ENCODE data around the gene BOD1L1.
"Not testable (repeated sequence)": the region's sequence is repeated elsewhere in the genome, so short reads cannot be mapped to it uniquely, and the experiment has no call there.

Gene BOD1L1

GRCh38 chr4:13560111-13560510 lies 67.4 kb downstream of the BOD1L1 start:
- not testable (repeated sequence) for DNase-seq (ENCODE audit: extremely low read depth in 1 of 2, low read depth in 1 of 2)

DNA sequence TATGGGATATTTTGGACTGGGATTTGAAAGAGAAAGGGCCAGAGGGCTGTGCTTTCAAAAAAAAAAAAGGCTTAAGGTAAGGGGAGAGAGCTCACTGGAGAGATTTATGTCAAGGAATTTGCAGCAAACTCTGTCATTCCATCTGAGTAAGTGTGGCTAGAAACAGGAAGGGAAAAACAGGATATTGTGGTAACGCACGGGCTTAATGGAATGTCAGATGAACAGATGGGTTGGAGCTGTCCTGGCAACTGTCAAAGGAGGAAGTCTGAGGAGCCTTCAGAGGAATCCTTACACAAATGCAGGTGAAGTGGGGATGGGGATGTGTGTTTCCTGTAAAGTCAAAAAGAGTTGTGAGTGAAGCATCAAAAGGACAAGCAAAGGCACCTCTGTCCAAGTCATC lies 68.1 kb downstream of the BOD1L1 start:
- DNase-seq (ENCODE audit: extremely low read depth in 1 of 2, low read depth in 1 of 2) = no peak

- DNase-seq (ENCODE audit: extremely low read depth in 1 of 2, low read depth in 1 of 2) = no peak
Measured at GRCh38 chr4:13558881-13559280, 68.6 kb downstream of the BOD1L1 start.

- no peak for DNase-seq (ENCODE audit: extremely low read depth in 1 of 2, low read depth in 1 of 2)
Measured at GRCh38 chr4:13555325-13555724, 72.2 kb downstream of the BOD1L1 start.

GRCh38 chr4:13553081-13553480 lies 74.4 kb downstream of the BOD1L1 start:
- DNase-seq (ENCODE audit: extremely low read depth in 1 of 2, low read depth in 1 of 2) = no peak

GRCh38 chr4:13548984-13549546 lies 78.5 kb downstream of the BOD1L1 start:
- peak; percentile 50 to 73 for DNase-seq (ENCODE audit: extremely low read depth in 1 of 2, low read depth in 1 of 2)

GRCh38 chr4:13548059-13548983 lies 79.2 kb downstream of the BOD1L1 start:
- no peak for DNase-seq (ENCODE audit: extremely low read depth in 1 of 2, low read depth in 1 of 2)

GRCh38 chr4:13547485-13548041 lies 80.0 kb downstream of the BOD1L1 start:
- no peak for DNase-seq (ENCODE audit: extremely low read depth in 1 of 2, low read depth in 1 of 2)

- no peak for DNase-seq (ENCODE audit: extremely low read depth in 1 of 2, low read depth in 1 of 2)
Measured at GRCh38 chr4:13546941-13547484, 80.5 kb downstream of the BOD1L1 start.

GRCh38 chr4:13546142-13546940 lies 81.2 kb downstream of the BOD1L1 start:
- DNase-seq (ENCODE audit: extremely low read depth in 1 of 2, low read depth in 1 of 2) = no peak

- DNase-seq (ENCODE audit: extremely low read depth in 1 of 2, low read depth in 1 of 2) = no peak
Measured at GRCh38 chr4:13545394-13545808, 82.1 kb downstream of the BOD1L1 start.

DNA sequence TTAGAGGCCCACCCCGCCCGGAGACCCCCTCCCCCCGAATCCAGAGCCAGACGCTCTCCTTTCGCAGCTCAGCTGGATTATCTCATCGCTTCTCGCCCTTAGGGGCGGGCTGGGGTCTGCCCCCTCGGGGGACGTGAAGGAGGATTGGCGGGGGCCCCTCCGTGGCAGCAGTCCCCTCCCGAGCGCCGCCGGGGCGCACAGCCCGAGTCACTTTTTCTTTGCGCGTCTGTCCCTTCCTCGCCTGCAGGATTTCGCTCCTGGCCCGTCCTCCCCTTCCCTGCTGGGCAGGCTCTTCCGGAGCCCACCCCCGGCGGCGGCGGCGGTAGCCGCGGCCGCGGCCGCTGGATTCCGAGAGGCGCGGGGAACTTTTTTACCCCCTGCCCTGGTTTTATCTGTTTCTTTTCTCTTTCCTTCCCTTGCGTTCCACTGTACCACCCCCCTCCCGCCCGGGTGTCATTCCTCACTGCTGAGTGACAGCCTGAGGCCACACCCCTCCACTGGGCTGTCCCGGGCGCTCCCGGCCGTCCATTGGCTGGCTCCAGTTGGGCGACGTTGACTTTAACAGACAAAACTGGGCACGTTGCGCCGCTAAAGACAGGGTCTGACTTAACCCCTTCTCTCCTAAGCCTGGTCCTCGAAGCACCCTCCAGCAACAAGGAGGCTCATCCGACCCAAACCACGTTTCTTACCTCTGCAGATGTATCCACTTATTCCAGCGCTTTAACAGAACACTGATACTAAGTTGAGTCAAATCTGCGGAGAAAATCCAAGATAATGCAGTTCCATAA lies 82.7 kb downstream of the BOD1L1 start:
- DNase-seq (ENCODE audit: extremely low read depth in 1 of 2, low read depth in 1 of 2) = no peak

DNA sequence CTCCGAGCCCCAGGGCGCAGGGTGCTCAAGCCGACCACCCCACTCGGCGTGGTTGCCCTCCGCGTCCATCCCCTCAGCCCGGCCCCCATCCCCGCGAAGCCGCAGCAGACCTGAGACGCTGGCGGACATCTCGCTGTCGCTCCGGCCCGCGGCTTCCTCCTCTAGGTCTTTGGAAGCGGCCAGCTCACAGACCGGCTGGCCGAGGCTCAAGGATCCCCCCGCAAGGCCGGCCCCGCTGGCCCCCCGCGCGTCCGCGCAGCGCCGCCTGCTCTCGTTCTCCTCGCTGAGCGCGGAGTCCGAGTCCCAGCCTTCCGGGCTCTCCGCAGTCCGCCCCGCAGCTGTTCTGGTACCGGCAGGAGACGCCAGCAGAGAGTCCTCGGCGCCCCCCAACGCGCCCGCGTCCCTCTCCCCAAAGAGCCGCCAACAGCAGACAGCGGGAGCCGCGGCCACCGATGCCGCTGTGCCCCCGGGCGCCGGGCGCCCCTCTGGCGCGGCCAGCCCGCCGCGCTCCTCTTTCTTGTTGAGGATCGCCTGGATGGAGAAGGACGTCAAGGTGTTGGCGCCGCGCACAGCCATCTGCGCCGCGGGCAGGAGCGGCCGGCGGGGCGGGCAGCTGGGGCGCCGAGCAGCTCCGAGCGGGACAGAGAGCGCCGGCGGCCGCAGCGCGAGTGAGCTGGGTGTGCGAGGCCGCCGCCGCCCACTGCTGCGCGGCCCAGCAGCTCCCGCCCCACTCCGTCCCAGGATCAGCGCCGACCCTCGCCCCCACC lies 83.5 kb downstream of the BOD1L1 start, which contains the start of gene NKX3-2:
NKX3-2 (minus strand) TSS at position 670 of the 767 bp plus-strand sequence; CDS start at position 576, 94 bp downstream.
- no peak for DNase-seq (ENCODE audit: extremely low read depth in 1 of 2, low read depth in 1 of 2)

GRCh38 chr4:13543032-13543838 lies 84.3 kb downstream of the BOD1L1 start:
- DNase-seq (ENCODE audit: extremely low read depth in 1 of 2, low read depth in 1 of 2) = no peak

DNA sequence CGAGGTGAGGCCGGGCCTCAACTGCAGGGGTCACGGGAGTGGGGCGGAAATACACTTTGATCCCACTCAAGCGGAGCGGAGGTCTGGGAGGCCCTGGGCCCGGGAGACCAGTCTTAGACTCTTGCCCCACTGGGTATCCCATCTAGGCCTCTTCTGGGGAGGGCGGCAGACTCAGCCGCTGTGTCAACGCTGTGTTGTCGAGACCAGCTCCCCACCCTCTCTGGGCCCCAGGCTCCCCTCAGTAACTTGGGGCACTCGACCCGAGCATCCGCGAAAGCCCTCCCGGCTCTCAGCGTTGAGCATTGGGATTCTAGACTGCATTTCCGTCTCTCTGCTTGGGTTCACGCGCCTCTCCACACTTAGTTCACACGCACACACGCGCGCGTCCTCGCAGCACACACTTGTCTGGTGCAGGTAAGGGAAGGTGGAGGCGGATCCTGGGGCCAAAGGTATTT lies 84.9 kb downstream of the BOD1L1 start:
- no peak for DNase-seq (ENCODE audit: extremely low read depth in 1 of 2, low read depth in 1 of 2)

DNA sequence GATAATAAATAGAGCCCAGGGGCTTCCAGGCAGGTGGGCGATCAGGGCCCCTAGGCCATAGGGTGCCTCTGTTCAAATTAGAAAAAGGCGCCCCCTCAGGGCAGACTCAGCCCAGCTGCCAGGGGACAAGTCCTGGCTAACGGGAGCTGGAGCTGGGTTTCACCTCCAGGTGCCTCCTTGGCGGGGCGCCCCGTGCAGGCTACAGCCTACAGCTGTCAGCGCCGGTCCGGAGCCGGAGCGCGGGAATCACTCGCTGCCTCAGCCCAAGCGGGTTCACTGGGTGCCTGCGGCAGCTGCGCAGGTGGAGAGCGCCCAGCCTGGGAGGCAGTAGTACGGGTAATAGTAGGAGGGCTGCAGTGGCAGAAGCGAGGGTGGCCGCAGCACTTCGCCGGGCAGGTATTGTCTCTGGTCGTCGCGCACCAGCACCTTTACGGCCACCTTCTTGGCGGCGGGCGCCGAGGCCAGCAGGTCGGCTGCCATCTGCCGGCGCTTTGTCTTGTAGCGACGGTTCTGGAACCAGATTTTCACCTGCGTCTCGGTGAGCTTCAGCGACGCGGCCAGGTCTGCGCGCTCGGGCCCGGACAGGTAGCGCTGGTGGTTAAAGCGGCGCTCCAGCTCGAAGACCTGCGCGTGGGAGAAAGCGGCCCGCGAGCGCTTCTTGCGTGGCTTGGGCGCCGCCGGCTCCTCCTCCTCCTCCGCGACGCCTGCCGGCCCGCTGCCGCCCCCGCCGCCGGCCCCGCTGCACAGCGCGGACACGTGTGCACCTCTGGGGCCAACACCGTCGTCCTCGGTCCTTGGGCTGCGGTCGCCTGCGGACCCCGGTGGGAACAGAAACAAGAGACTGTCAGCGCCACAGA lies 85.6 kb downstream of the BOD1L1 start:
- no peak for DNase-seq (ENCODE audit: extremely low read depth in 1 of 2, low read depth in 1 of 2)

- no peak for DNase-seq (ENCODE audit: extremely low read depth in 1 of 2, low read depth in 1 of 2)
Measured at GRCh38 chr4:13541176-13541604, 86.3 kb downstream of the BOD1L1 start.
